Right hindlimb (tissue), 1 donor: ENCODE measurements around the gene MCCC1.
"Not testable (repeated sequence)": the region's sequence is repeated elsewhere in the genome, so short reads cannot be mapped to it uniquely, and the experiment has no call there.

Experiments used
- DNase-seq: peaks from one replicate; pipeline ENCODE4 v3.0.0-alpha.2; 2018

The MCCC1 gene

DNA sequence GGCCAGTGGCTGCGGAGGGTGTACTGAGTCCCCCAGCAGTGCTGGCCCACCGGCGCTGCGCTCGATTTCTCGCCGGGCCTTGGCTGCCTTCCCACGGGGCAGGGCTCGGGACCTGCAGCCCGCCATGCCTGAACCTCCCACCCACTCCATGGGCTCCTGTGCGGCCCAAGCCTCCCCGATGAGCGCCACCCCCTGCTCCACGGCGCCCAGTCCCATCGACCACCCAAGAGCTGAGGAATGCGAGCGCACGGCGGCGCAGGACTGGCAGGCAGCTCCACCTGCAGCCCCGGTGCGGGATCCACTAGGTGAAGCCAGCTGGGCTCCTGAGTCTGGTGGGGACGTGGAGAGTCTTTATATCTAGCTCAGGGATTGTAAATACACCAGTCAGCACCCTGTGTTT is 1.7 kb upstream of the MCCC1 start:
- not testable (repeated sequence) for DNase-seq

DNA sequence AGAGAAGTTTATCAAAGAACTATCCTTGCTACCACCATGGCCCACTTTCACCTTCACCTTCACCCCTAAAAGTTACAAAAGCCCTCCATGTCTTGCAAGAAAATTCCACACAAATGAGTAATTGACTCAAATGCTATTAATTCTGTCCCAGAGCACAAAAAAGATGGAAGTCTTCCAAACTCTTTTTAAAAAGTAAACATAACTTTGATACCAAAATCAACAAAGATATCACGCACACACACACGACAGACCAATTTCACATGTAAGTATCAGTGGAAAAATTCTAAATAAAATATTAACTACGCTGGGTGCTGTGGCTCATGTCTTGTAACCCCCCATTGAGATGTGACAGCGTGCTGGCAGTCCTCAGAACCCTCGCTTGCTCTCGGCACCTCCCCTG is 1.1 kb upstream of the MCCC1 start:
- no peak for DNase-seq

DNA sequence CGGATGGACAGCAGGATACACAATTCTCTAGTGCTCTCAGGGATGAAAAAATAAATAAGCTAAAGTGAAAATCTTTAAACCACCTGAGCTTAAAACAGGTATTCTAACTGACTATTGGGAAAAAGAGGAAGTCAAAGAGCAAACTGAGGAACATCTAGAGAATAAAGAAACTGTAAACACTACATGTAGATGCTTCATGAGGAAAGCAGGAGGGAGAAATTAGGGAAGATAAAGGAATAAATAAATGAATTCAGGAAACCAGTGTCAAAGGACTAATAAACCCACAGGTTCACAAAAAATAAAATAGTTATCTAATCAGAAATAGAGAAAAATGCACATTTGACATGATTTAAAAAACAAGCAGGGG is 525 bp upstream of the MCCC1 start:
- no peak for DNase-seq

DNA sequence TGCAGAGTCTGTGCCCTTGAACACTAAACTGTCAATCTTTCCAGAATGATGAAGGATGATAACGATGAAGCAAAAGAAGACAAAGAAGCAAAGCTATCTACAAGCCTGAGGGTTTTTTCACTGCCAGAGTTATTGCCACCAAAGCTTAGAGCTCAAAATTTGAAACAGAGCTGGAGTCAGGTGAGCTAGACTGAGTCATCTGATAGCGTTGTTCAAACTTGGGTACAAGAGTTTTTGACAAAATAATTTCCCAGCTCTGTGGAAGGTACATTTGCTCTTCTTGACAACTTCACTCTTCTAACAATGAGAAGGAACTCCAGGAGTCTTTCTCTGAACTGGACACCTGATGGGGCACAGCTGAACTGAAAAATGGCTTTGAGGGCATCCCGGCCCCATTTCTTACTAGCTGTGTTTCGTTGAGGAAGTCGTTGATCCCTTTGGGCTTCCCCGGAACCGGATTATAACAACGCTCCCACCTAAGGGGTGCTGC is 715 bp downstream of the MCCC1 start:
- no peak for DNase-seq

DNA sequence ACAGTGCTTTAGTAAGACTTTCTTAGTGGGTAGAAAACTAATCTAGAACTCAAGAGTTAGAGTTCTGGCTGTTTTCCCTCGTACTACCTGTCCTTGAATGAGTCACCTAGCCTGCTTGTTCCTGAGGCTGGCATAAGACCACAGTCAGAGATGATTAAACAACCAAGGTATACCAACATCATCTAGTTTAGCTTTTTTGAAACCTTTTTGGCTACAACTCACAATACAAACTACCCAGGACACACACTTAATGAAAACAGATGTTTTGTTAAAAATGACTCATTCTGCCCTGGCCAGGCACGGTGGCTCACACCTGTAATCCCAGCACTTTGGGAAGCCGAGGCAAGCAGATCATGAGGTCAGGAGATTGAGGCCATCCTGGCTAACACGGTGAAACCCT is 4.6 kb downstream of the MCCC1 start:
- DNase-seq, result no peak

DNA sequence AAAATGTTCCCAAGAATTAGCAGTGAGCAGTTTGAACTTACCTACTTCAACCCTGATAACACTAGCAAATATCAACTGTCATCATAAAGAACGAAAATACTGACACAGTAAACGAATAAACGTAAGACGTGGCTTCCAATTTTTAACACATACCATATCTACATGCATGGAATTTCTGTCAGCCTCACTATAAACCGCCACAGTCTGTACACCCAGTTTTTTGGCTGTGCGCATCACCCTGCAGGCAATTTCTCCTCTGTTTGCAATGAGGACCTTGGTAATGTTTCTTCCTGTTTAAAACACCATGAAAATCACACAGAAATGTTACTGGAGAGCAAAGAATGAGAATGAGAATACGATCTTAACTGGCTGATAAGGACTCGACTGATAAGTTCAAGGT is 7.0 kb downstream of the MCCC1 start:
- DNase-seq, result no peak

DNA sequence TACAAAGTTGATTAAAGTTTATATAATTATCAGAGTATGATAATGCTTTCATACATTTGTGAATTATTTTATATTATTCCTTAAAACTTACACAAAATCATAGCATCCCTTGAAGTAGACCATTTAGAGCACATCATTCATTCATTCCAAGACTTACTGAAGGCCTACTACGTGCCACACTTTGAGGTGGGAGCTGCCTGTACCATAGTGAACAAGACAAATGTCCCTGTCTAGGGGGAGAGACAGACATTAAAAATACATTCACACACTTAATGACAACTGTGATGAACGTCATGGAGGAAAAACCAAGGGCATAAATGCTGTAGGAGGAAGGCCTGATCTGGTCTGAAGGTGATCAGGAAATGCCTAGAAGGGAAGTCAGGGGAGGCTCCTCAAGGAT is 12.1 kb downstream of the MCCC1 start:
- no peak for DNase-seq

DNA sequence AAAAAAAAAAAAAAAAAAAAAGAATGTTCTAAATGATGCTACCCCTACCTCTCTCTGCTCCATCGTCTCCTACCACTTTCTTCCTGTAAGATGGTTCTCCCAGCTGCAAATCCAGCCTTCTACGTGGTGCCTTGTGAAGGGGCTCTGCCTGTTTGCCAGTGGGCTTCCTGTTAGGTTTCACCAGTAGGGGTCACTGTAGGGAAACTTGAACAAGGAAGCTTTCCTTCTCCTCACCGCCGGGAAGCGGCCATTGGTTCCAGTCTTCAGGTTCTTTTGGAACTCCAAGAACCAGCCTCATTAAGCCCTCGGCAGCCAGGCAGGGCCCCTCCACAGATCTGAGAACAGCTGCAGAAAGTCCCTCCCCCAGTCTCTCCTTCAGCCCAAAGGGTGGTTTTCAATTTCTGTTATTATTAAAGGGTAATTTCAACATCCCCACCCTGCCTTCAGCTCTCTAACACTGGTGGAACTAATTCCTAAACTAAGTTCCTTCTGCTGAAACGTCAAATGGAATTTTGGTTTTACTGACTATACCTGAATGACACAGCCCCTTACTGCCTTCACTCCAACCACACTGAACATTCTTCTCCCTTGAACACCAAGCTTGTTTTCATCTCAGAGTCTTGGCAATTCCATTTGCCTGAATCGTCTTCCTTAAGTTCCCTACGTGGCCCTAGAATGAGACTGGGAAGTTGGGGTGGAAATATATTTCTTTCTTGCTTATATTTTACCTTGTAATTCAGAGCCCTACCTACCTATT is 13.5 kb downstream of the MCCC1 start:
- no peak for DNase-seq

DNA sequence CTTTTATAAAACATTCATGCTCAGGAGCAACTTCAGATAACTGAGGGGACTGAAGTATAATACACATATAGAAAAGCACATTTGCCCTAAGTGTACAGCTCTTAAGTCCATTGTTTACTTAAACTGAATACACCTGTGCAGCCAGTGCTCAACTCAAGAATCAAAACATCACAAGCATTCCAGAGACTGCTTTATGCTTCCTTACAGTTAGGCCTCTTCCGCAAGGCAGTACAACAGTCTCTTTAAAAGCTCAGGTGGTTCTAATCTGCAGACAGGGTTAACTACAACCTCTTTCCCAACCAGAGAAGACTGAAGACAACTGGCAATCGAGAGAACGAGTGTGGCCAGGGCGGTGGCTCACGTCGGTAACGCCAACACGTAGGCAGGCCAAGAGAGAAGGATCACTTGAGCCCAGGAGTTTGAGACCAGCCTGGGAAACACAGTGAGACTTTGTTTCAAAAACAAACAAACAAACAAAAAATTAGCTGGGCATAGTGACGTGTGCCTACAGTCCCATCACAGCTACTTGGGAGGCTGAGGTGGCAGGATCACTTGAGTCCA is 16.9 kb downstream of the MCCC1 start:
- DNase-seq, result no peak

DNA sequence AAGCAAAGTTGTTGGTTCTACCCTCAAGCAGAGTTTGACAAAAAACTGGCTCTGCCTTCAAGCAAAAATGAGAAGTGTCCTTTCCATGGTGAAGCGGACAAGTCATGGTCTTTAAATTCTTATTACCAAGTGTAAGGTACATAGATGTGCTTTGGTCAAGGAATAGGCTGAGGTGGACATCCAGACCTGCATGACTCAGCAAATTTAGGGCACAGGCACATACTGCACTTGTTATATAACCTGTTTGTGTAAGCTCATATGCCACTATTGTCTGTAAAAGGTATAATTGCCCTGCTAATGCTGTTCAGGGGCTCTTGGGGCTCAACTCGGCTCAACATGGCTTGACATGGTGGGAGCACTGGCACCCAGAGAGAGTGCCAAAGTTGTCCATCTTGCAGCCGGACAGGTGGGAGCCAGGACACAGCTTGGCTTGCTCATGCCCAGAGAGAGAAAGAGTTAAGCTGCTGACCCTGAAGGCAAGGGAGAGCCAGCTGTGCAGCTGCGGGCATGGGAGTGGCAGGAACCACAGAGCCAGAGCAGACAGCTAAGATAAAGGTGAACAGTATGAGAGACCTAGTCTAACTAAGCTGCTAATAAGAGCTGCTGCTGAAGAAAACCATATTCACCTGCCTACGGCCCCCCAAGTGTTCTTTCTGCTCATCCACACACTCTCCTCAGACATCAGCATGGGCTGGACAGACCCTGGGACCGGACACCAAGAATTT is 17.7 kb downstream of the MCCC1 start:
- no peak for DNase-seq

DNA sequence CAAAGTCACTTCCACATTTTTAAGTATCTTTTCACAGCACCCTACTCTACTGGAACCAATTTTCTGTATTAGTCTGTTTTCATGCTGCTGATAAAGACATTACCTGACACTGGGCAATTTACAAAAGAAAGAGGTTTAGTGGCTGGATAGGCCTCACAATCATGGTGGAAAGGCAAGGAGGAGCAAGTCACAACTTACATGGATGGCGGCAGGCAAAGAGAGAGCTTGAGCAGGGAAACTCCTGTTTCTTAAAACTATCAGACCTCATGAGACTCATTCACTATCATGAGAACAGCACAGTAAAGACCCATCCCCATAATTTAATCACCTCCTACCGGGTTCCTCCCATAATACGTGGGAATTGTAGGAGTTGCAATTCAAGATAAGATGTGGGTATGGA is 18.7 kb downstream of the MCCC1 start:
- DNase-seq, result no peak

DNA sequence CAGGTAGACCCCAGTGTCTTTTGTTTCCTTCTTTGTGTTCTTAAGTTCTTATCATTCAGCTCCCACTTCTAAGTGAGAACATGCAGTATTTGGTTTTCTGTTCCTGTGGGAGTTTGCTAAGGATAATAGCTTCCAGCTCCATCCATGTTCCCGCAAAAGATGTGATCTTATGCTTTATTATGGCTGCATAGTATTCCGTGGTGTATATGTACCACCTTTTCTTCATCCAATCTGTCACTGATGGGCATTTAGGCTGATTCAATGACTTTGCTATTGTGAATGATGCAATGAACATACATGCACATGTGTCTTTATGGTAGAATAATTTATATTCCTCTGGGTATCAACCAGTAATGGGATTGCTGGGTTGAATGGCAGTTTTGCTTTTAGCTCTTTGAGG is 24.4 kb downstream of the MCCC1 start:
- no peak for DNase-seq

DNA sequence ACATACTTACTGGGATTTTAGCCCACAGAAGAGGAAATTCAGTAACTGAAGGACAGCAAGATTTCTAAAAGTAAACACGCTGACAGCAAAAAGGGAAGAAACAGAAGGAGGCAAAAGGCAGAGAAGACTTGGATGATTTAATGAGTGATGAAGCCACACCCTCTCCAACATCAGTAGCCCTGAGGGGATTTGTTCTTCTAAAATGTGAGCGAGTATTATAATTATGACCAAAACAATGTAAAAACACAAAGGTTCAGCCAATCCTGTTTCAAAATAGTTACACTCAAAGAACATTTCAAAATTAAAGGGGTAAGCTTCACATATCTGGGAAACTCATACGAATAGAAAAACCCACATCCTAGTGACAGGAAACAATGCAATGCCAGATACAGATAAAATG is 25.0 kb downstream of the MCCC1 start:
- no peak for DNase-seq

DNA sequence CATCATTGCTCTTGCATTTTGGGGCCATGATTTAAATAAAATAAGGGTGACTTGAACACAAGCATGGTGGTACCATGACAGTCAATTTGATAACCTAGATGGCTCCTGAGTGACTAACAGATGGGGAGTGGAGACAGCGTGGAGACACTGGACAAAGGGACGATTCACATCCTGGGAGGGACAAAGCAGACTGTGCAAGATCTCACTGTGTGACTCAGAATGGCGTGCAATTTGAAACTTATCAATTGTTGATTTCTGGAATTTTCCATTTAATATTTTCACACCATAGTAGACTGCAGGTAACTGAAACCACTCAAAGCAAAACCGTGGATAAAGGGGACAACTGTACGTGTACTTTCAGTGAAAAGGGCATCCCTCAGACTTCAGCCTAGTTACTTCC is 25.5 kb downstream of the MCCC1 start:
- DNase-seq, result no peak

DNA sequence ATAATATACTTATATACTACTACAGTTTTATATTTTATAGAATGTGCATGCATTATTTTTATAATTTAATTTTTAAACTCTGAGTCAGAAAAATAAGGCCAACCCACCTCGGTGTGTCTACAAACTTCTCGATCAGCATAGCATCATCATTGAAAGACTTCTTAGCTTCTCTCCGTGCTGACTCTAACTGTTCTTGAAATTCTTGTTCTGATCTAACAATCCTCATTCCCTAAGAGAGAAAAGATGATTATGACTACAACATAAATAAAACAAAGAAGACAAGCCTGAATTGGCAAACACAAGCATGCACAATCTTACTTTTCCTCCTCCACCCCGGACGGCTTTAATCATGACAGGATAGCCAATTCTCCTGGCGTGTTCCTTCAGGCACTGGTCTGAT is 28.4 kb downstream of the MCCC1 start:
- no peak for DNase-seq

DNA sequence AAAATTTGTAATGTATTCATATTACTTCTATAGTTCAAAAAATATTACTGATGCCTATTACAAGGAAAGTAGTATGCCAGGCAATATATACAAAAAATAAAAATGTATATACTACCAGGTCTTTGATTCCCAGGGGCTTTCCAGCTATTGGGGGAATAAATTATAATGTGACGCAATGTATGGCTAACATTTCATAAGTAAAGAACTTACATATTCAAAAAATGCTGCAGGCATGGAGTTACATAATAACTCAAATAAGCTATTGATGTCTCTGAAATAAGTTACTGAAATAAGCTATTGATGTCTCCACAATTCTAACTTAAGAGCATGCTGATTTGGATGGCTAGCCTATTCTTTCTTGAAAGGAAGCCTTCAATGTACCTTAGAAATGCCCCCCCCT is 30.2 kb downstream of the MCCC1 start:
- no peak for DNase-seq

DNA sequence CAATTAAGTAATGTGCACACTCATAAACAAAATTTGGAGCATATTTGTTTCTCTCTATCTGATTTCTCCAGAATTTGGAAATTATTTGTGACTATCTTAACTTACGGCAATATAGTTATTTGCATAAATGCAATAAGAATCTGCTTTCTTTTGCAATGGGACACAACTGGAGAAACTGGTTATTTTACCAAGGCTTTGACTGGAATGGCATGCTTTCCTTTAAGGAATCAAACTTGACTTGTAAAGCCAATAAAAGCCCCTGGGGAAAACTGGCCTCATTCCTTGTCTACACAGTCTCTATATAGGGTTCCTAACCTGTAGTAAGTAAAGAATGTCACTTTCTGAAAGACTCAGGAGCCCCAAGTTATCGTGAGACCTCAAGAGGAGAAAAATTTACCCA is 32.4 kb downstream of the MCCC1 start:
- DNase-seq, result not testable (repeated sequence)

DNA sequence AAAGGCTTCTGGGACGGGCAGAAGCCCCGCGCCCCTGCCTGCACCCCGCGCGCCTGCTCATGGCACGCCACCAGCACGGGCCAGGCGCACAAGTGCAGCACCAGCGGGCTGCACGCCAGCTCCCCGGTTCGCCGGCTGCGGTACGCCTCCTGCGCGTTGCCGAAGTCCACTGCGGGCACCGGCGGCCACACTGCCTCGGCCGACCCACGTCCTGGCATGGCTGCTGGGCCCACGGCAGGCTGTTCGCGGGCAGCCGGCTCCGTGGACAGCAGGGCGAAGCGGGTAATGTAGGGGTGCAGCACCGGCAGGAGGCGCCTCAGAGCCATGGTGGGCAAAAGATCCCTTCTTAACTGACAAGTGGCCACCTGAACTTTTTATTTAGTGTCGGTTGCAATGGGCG is 34.8 kb downstream of the MCCC1 start:
- no peak for DNase-seq

DNA sequence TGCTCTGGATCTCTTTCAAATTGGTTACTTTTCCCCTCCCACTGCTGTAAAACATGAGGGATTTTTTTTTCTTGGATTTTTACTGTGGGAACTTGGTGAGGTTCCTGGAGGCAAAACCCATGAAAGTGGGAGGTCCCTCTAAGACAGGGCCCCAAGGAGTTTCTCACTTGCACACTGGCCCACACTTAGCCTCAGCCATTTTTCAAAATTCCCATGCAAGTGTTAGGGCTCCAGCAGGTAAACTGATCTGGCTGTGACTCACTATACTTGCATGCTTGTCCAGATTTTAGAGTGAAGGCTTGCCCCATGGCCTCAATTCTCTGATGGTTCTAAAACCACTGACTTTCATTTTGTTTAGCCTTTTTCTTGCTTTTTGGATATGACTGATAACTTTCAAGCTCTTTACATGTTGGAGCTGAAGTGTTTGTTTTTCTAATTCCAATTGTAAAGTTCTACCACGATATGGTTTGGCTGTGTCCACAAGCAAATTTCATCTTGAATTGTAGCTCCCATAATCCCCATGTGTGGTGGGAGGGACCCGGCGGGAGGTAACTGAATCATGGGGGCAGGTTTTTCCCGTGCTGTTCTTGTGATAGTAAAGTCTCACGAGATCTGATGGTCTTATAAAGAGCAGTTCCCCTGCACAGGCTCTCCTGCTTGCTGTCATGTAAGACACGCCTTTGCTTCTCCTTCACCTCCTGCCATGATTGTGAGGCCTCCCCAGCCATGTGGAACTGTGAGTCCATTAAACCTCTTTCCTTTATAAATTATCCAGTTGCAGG is 37.7 kb downstream of the MCCC1 start:
- DNase-seq, result no peak

DNA sequence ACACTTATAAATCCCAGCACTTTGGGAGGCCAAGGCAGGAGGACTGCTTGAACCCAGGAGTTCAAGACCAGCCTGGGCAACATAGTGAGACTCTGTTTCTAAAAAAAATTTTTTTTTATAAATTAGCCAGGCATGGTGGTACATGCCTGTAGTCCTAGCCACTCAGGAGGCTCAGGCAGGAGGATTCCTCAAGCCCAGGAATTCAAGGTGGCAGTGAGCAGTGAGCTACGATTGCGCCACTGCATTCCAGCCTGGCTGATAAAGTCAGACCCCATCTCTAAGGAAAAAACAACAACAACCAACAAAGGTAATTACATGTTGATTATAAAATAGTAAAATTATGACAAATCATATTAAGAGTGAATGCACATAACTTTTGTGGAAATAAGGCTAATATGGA is 40.9 kb downstream of the MCCC1 start:
- no peak for DNase-seq

DNA sequence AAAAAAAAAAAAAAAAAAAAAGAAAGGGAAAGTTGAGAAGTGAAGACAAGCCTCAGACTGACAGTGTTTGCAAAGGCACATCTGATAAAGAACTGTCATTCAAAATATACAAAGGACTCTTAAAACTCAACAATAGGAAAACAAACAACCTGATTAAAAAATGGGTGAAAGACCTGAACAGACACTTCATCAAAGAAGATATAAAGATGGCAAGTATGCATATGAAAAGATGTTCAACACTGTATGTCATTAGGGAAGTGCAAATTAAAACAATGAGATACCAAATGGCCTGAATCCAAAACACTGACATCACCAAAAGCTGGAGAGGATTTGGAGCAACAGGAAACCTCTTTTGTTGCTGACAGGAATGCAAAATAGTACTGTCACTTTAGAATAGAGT is 48.6 kb downstream of the MCCC1 start:
- no peak for DNase-seq

DNA sequence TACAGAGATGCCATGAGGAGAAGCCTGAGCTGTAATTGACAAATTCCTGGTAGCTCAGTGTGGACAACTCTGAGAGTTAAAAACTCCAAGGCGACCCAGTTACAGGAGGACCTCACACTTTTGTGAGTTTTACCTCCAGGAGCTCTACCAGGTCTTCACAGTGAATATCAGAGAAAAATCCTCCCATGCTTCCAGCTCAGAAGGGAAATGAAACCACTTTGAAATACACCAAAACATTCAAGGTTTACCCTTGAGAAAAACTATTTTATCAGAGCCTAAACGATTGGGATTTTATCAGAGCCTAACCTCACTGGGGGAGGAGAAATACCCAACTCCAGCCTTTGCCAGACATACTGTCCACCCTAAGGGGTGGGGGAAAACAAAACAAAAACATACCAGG is 52.4 kb downstream of the MCCC1 start:
- DNase-seq, result no peak

DNA sequence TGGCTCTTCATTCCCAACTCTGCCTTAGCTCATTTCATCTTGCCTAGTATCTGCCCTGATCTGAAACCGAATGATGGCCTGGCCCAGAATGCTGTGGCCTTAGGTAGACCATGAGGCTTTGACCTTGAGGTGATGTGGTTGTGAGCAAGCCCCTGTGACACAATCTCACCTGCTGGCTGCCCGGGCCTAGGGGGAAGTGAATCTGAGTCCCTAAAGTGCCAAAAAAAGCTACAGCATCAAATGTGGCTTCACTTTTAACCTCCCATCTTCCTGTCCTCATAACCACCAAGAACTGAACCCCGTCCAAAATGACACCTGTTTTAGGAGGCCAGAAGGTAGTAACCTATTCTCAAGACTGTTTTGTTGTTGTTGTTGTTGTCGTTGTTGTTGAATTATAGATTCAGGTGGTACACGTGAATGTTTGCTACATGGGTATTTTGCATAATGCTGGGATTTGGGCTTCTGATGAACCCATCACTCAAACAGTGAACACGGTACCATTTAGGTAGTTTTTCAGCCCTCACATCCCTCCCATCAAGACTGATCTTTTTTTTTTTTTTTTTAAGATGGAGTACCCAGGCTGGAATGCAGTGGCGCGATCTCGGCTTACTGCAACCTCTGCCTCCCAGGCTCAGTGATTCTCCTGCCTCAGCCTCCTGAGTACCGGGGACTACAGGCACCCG is 54.6 kb downstream of the MCCC1 start:
- DNase-seq, result no peak
